Measurements from ENCODE around the gene PIP4K2A.

DNA sequence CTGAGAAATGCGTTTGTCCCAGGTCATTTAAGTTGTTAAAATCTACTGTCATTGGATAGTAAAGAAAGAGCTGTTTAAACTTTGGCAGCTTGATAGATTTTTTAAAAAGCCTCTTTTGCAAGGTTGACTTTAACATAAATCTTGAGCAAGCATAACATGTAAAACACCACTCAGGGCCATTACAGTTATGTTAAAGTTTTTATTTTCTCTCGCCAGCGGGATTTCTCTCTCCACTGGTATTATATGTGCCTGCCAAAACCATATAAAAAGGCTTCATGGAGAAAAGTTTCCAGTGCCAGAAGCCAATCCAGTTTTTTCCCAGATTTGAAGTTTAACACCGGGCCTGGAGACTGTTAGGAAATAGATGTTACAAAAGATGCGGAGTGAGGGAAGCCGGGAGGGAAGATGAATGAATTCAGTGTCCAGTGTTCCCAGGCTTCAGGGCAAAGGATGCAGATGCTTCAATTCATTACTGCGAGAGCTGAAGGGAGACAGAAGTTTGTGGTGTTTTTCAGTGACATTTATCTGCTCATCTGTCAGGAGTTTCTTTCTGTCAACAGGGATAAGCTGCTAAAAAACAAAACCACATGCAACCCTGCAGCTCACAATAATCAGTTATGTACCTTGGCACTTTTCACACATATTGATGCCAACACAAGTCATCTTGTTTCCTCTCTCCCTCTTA lies 213.6 kb downstream of the PIP4K2A start:
- TF ChIP-seq, protein P1, sequence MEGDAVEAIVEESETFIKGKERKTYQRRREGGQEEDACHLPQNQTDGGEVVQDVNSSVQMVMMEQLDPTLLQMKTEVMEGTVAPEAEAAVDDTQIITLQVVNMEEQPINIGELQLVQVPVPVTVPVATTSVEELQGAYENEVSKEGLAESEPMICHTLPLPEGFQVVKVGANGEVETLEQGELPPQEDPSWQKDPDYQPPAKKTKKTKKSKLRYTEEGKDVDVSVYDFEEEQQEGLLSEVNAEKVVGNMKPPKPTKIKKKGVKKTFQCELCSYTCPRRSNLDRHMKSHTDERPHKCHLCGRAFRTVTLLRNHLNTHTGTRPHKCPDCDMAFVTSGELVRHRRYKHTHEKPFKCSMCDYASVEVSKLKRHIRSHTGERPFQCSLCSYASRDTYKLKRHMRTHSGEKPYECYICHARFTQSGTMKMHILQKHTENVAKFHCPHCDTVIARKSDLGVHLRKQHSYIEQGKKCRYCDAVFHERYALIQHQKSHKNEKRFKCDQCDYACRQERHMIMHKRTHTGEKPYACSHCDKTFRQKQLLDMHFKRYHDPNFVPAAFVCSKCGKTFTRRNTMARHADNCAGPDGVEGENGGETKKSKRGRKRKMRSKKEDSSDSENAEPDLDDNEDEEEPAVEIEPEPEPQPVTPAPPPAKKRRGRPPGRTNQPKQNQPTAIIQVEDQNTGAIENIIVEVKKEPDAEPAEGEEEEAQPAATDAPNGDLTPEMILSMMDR (IDR thresholded peaks at IDR 0.05) = no peak
- TF ChIP-seq POLR2A (IDR thresholded peaks at IDR 0.05) (no peak), EP300 (IDR thresholded peaks at IDR 0.05) (no peak)
